Breast epithelium (tissue), 3 donors: Measurements from ENCODE around the gene PRPF39.

Experiments used
- CTCF ChIP-seq, 3 donors: fragments of 450-650 bp; IDR thresholded peaks; one replicate each; pipeline ENCODE4 v1.5.1; 2016 to 2017; ENCODE audit warnings: antibody characterized with exemption in 3 of 3, mild to moderate bottlenecking in 3 of 3, moderate library complexity in 3 of 3
- POLR2A ChIP-seq: fragments of 450-650 bp; IDR thresholded peaks from one replicate; pipeline ENCODE4 v1.6.1; 2016; ENCODE audit warnings: antibody characterized with exemption, mild to moderate bottlenecking, moderate library complexity

GRCh38 chr14:45051180-45051579 is 32.7 kb upstream of the PRPF39 start:
- TF ChIP-seq CTCF (IDR thresholded peaks at IDR 0.05) (no peak), POLR2A (no peak)
